WTC11 (cell line): ENCODE measurements around the gene GPX4. TPM values are rescaled to one million over a fixed set of nuclear protein-coding genes. Genes with fewer than 3 reads are reported as not detected.
A peak's percentile ranks its signal among the peaks of the same experiment; 100 is the strongest.

Experiments used
- ATAC-seq: fragments of 200-7000 bp; cut with Tn5 transposase; 2 replicates; pipeline ENCODE4 v1.10.0; 2021; ENCODE audit warnings: mild to moderate bottlenecking, moderate library complexity
- CTCF ChIA-PET: fragments of 300-600 bp; sonication (Branson Sonifier 250); formaldehyde crosslinking; loops from one replicate; lab custom pipeline; 2021; ENCODE audit warnings: antibody characterized with exemption; lab: Charles Lee
- POLR2A ChIA-PET: fragments of 350-600 bp; sonication (Branson Sonifier 250); formaldehyde crosslinking; loops from one replicate; lab custom pipeline; 2021; ENCODE audit warnings: antibody characterized with exemption; lab: Charles Lee
- DNase-seq: peaks from one replicate; pipeline ENCODE4 v3.0.0; 2021; ENCODE audit warnings: low spot score
- H3K27ac Mint-ChIP-seq: 2 replicates; pipeline ENCODE4 v1.8.0; 2021; ENCODE audit warnings: mixed read lengths
- H3K27me3 Mint-ChIP-seq: 2 replicates; pipeline ENCODE4 v1.8.0; 2021; ENCODE audit warnings: low read depth, mild to moderate bottlenecking, moderate library complexity, mixed read lengths
- H3K36me3 Mint-ChIP-seq: 2 replicates; pipeline ENCODE4 v1.8.0; 2021; ENCODE audit warnings: mixed read lengths
- H3K4me1 Mint-ChIP-seq: 2 replicates; pipeline ENCODE4 v1.8.0; 2022; ENCODE audit warnings: mixed read lengths
- H3K4me3 Mint-ChIP-seq: 2 replicates; pipeline ENCODE4 v1.8.0; 2021; ENCODE audit warnings: mild to moderate bottlenecking, moderate library complexity, mixed read lengths
- H3K9me3 Mint-ChIP-seq: 2 replicates; pipeline ENCODE4 v1.8.0; 2021; ENCODE audit warnings: mixed read lengths
- AFF4 ChIP-seq: sonication (generic); formaldehyde crosslinking; IDR thresholded peaks from 2 replicates; pipeline ENCODE4 v1.8.1; 2023; ENCODE audit warnings: mild to moderate bottlenecking, missing genetic modification reagents, borderline replicate concordance
- ATF3 ChIP-seq: sonication (generic); formaldehyde crosslinking; conservative IDR thresholded peaks from 2 replicates; pipeline ENCODE4 v1.8.1; 2022; ENCODE audit warnings: mild to moderate bottlenecking, missing genetic modification reagents
- GTF2I ChIP-seq: fragments of 250-450 bp; sonication (Bioruptor Pico); conservative IDR thresholded peaks from 2 replicates; pipeline ENCODE4 v1.4.0; 2021; ENCODE audit warnings: mild to moderate bottlenecking
- HMGA2 ChIP-seq: fragments of 250-450 bp; sonication (Bioruptor Pico); IDR thresholded peaks from 2 replicates; pipeline ENCODE4 v1.4.0; 2021; ENCODE audit warnings: mild to moderate bottlenecking, moderate library complexity
- HMGXB4 ChIP-seq: sonication (generic); formaldehyde crosslinking; IDR thresholded peaks from 2 replicates; pipeline ENCODE4 v1.8.1; 2023; ENCODE audit warnings: mild to moderate bottlenecking, moderate library complexity, missing genetic modification reagents
- NFATC4 ChIP-seq: fragments of 250-450 bp; sonication (Bioruptor Pico); IDR thresholded peaks from 2 replicates; pipeline ENCODE4 v1.9.0; 2021; ENCODE audit warnings: mild to moderate bottlenecking
- NR2C2 ChIP-seq: sonication (generic); formaldehyde crosslinking; IDR thresholded peaks from 2 replicates; pipeline ENCODE4 v1.8.0; 2022; ENCODE audit warnings: mild to moderate bottlenecking, missing genetic modification reagents
- OVOL2 ChIP-seq: fragments of 250-450 bp; sonication (Bioruptor Pico); IDR thresholded peaks from 2 replicates; pipeline ENCODE4 v1.9.0; 2021; ENCODE audit warnings: mild to moderate bottlenecking, borderline replicate concordance
- ZNF138 ChIP-seq: sonication (generic); formaldehyde crosslinking; conservative IDR thresholded peaks from 2 replicates; pipeline ENCODE4 v1.8.1; 2022; ENCODE audit warnings: mild to moderate bottlenecking, moderate library complexity, missing genetic modification reagents
- total RNA-seq: library from RNA; stranded (reverse); gene quantifications from 3 replicates; pipeline ENCODE4 v1.2.3, GENCODE V29; 2021
- TF ChIP-seq, protein P1 (sequence below): fragments of 250-450 bp; sonication (Bioruptor Pico); IDR thresholded peaks from 2 replicates; pipeline ENCODE4 v1.9.0; 2021; ENCODE audit warnings: mild to moderate bottlenecking
- TF ChIP-seq, protein P2 (sequence below): fragments of 250-450 bp; sonication (Bioruptor Pico); IDR thresholded peaks from 2 replicates; pipeline ENCODE4 v2.1.2; 2022; ENCODE audit warnings: mild to moderate bottlenecking, moderate library complexity

GPX4 gene
- total RNA-seq, 1 experiment from 2014 or later: 363 TPM

GRCh38 chr19:1082928-1083816 is 20.6 kb upstream of the GPX4 start:
- DNase-seq (no peak), ATAC-seq (no peak)
- no peak for TF ChIP-seq OVOL2 (CRISPR knock-in tag)
- TF ChIP-seq ZNF138 (CRISPR knock-in tag): no peak
- TF ChIP-seq ATF3: no peak
- TF ChIP-seq, protein P1, sequence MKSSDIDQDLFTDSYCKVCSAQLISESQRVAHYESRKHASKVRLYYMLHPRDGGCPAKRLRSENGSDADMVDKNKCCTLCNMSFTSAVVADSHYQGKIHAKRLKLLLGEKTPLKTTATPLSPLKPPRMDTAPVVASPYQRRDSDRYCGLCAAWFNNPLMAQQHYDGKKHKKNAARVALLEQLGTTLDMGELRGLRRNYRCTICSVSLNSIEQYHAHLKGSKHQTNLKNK (CRISPR knock-in tag): no peak
- no peak for TF ChIP-seq AFF4
- ChIA-PET CTCF (interaction anchor here (0.8 to 4.8 kb wide), 22 partner anchors 11 to 284 kb away, joined by 3 to 109 read pairs (median 6); partner anchors contain the start of genes ABCA7, ARHGAP45, ATP5F1D and CNN2), POLR2A (interaction anchor here (0.5 to 2.4 kb wide), 11 partner anchors 11 to 1148 kb away, joined by 3 to 22 read pairs (median 7); partner anchors contain the start of genes ABCA7, ARHGAP45, CIRBP and CNN2)
- Mint-ChIP-seq H3K9me3 (no peaks in the 10 kb centered on the region), H3K27me3 (no peaks in the 10 kb centered on the region), H3K4me1 (no peaks in the 10 kb centered on the region; the same call in 1 of the 2 replicates), H3K36me3 (peaks cover 14% of the 10 kb centered on the region), H3K4me3 (no peak overlapping the region), H3K27ac (no peak overlapping the region)

DNA sequence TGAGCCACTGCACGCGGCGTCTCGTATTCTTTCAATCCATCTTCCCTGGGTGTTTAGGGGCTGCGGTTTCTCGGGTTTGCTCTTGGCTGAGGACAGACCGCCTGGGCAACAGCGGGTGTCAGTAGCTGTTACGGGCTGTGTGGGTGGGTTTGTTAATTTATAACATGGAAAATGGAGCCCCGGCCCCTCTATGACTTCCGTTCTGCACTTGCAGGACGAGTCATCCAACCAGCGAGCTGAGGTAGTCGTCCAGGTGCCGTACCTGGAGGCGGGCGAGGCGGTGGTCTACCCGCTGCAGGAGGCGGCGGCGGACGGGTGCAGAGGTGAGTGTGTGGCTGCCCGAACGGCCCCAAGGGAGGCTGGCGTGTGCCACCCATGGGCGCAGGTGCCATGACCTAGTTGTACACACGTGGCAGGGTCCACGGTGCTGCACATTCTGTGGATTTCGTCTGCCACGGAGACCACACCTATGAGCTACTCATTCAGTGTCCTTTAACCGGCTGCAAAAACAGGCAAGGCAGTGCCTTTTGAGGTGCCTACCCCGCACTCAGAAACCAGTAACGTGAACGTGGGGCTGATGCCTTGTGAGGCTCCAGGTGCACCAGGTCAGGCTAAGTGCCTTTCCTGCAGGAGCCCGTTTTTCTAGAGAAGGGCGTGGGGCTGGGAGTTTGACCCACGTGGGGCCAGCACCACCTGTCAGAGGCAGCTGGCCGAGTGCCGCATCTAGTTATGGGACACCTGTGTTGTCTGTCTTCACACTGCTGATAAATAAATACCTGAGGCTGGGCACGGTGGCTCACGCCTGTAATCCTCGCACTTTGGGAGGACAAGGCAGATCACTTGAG is 19.5 kb upstream of the GPX4 start:
- no peak overlapping the region for H3K4me3 Mint-ChIP-seq

More for the DNA sequence above, 19.5 kb upstream of the GPX4 start:
- DNase-seq (no peak), ATAC-seq (no peak)
- peak overlapping the region; percentile 88; the same call in 1 of the 2 replicates for H3K27ac Mint-ChIP-seq
- H3K4me1 Mint-ChIP-seq: no peaks in the 10 kb centered on the region; the same call in 1 of the 2 replicates
- no peaks in the 10 kb centered on the region for H3K9me3 Mint-ChIP-seq
- POLR2A ChIA-PET: no interaction called here
- no peaks in the 10 kb centered on the region for H3K27me3 Mint-ChIP-seq
- H3K36me3 Mint-ChIP-seq: peaks cover 14% of the 10 kb centered on the region
- TF ChIP-seq NFATC4 (CRISPR knock-in tag) (no peak), HMGXB4 (no peak), GTF2I (no peak), HMGA2 (CRISPR knock-in tag) (no peak), NR2C2 (no peak)
- TF ChIP-seq, protein P2, sequence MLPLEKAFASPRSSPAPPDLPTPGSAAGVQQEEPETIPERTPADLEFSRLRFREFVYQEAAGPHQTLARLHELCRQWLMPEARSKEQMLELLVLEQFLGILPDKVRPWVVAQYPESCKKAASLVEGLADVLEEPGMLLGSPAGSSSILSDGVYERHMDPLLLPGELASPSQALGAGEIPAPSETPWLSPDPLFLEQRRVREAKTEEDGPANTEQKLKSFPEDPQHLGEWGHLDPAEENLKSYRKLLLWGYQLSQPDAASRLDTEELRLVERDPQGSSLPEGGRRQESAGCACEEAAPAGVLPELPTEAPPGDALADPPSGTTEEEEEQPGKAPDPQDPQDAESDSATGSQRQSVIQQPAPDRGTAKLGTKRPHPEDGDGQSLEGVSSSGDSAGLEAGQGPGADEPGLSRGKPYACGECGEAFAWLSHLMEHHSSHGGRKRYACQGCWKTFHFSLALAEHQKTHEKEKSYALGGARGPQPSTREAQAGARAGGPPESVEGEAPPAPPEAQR (CRISPR knock-in tag): no peak
- CTCF ChIA-PET: interaction anchor here (0.5 to 0.6 kb wide), 2 partner anchors 22 to 344 kb away, joined by 3 to 4 read pairs; no protein-coding TSS in a partner anchor
